K562 (cell line): ENCODE measurements around the gene MED20. TPM values are rescaled to one million over a fixed set of nuclear protein-coding genes. Genes with fewer than 3 reads are reported as not detected.

Experiments
- ATAC-seq: fragments of 200-7000 bp; cut with Tn5 transposase; 3 replicates; pipeline ENCODE4 v1.9.1; 2020; ENCODE audit warnings: moderate library complexity
- BruUV-seq: library from RNA; stranded (reverse); fragments of 400-500 nt; replicated peaks from 2 replicates; lab custom pipeline; 2021; lab: Mats Ljungman, UMichigan
- CTCF ChIA-PET: fragments of 300-600 bp; formaldehyde crosslinking; extraction: SDS; loops from one replicate; lab custom pipeline; 2021; ENCODE audit warnings: low intra/inter-chr PET ratio; lab: Yijun Ruan, JAX
- POLR2A ChIA-PET: fragments of 300-600, 350-650 bp; sonication (Branson Sonifier 250); formaldehyde crosslinking; extraction: SDS; loops from one replicate; lab custom pipeline; 2021; ENCODE audit warnings: antibody characterized with exemption, inconsistent platforms; lab: Yijun Ruan, JAX
- DNase-seq, 4 experiments: peaks; one replicate each; pipeline versions ENCODE4 v3.0.0 to v3.0.0-alpha.2; 2011 to 2018; ENCODE audit warnings: low spot score in 3 of 4, mixed read lengths in 3 of 4; ENCODE audit errors: extremely low read depth in 1 of 4
- FAIRE-seq: peaks from 2 replicates; lab custom pipeline; 2011; peaks lifted over from hg19 to GRCh38; lab: Jason Lieb, UNC
- H2AFZ ChIP-seq: 2 replicates; pipeline ENCODE4 v1.6.0; 2011; ENCODE audit warnings: low read depth, low read length, control low read depth, inconsistent platforms
- H3K27ac ChIP-seq: fragments of 200-600 bp; 3 replicates; pipeline ENCODE4 v1.8.0; 2011; ENCODE audit warnings: low read depth, mild to moderate bottlenecking, control low read depth, inconsistent platforms, low read length, moderate library complexity, mixed read lengths; ENCODE audit errors: extremely low read depth
- H3K27me3 ChIP-seq, 2 experiments: fragments of 300-600 bp in 1 of 2; 2 replicates in 1 of 2; 3 replicates in 1 of 2; pipeline versions ENCODE4 v1.6.0 to v1.8.0; 2011; ENCODE audit warnings: inconsistent platforms in 2 of 2, low read length in 2 of 2, mild to moderate bottlenecking in 1 of 2, mixed read lengths in 1 of 2, moderate library complexity in 1 of 2; ENCODE audit not compliant: control insufficient read depth in 2 of 2, insufficient read depth in 2 of 2
- H3K36me3 ChIP-seq: fragments of 300-600 bp; 3 replicates; pipeline ENCODE4 v1.8.0; 2011; ENCODE audit warnings: mild to moderate bottlenecking, low read length, inconsistent platforms; ENCODE audit not compliant: control insufficient read depth, insufficient read depth
- H3K4me1 ChIP-seq, 2 experiments: fragments of 200-600 bp in 1 of 2; replicated peaks in 1 of 2; 2 replicates in 1 of 2; 3 replicates in 1 of 2; pipeline versions ENCODE4 v1.5.1 to v1.8.0; 2011; ENCODE audit warnings: inconsistent platforms in 2 of 2, low read length in 2 of 2, mild to moderate bottlenecking in 1 of 2, mixed read lengths in 1 of 2, moderate library complexity in 1 of 2; ENCODE audit not compliant: control insufficient read depth in 2 of 2, insufficient read depth in 2 of 2
- H3K4me2 ChIP-seq: 2 replicates; pipeline ENCODE4 v1.6.1; 2011; ENCODE audit warnings: low read length, control low read depth, inconsistent platforms, mixed read lengths; ENCODE audit not compliant: insufficient read depth
- H3K4me3 ChIP-seq: fragments of 200-600 bp; sonication (generic), shearing (Covaris generic); 2 replicates; pipeline ENCODE4 v1.5.1; 2016; ENCODE audit warnings: control low read depth, inconsistent platforms
- H3K79me2 ChIP-seq: fragments of 200-600 bp; 3 replicates; pipeline ENCODE4 v1.8.0; 2011; ENCODE audit warnings: low read length, inconsistent platforms; ENCODE audit not compliant: control insufficient read depth, insufficient read depth
- H3K9ac ChIP-seq, 2 experiments: 2 replicates each; pipeline versions ENCODE4 v1.6.0 to v1.6.1; 2011; ENCODE audit warnings: low read depth in 2 of 2, low read length in 2 of 2, control low read depth in 1 of 2, inconsistent platforms in 1 of 2, mild to moderate bottlenecking in 1 of 2, mixed read lengths in 1 of 2; ENCODE audit not compliant: insufficient read depth in 1 of 2
- H3K9me1 ChIP-seq: one replicate; pipeline ENCODE4 v1.6.0; 2011; ENCODE audit warnings: inconsistent platforms, mild to moderate bottlenecking, low read length, moderate library complexity; ENCODE audit not compliant: control insufficient read depth, insufficient read depth
- H3K9me3 ChIP-seq: replicated peaks from 2 replicates; pipeline ENCODE4 v1.5.1; 2011; ENCODE audit warnings: low read depth, low read length, inconsistent platforms; ENCODE audit not compliant: control insufficient read depth, insufficient read depth
- H4K20me1 ChIP-seq: replicated peaks from 2 replicates; pipeline ENCODE4 v1.6.1; 2011; ENCODE audit warnings: low read length, inconsistent platforms, mixed read lengths; ENCODE audit not compliant: control insufficient read depth, insufficient read depth
- CC2D1A ChIP-seq: fragments of 450-650 bp; IDR thresholded peaks from 2 replicates; pipeline ENCODE4 v1.6.1; 2017; ENCODE audit warnings: mild to moderate bottlenecking
- NFIC ChIP-seq: fragments of 450-650 bp; IDR thresholded peaks from 2 replicates; pipeline ENCODE4 v1.6.1; 2017; ENCODE audit warnings: mild to moderate bottlenecking, inconsistent platforms
- NFIX ChIP-seq: fragments of 250-450 bp; sonication (Bioruptor Pico); IDR thresholded peaks from 2 replicates; pipeline ENCODE4 v1.4.0; 2020; ENCODE audit warnings: low read depth, mild to moderate bottlenecking, moderate library complexity
- POLR2A ChIP-seq: fragments of 450-650 bp; conservative IDR thresholded peaks from 2 replicates; pipeline ENCODE4 v1.6.1; 2016
- POLR2G ChIP-seq: fragments of 200-400 bp; formaldehyde crosslinking; IDR thresholded peaks from 2 replicates; pipeline ENCODE4 v1.6.1; 2017; ENCODE audit warnings: low read depth, mild to moderate bottlenecking, antibody characterized with exemption, low read length, moderate library complexity
- RBFOX2 ChIP-seq: fragments of 200-400 bp; formaldehyde crosslinking; IDR thresholded peaks from 2 replicates; pipeline ENCODE4 v1.6.1; 2017; ENCODE audit warnings: low read depth, mild to moderate bottlenecking, low read length, moderate library complexity
- ZBTB34 ChIP-seq: fragments of 250-450 bp; sonication (Bioruptor Pico); IDR thresholded peaks from 2 replicates; pipeline ENCODE4 v1.8.0; 2021; ENCODE audit warnings: mild to moderate bottlenecking, moderate library complexity
- WGBS: fragments of 100-300 bp; shearing (Covaris generic); methylation state at CpG from one replicate; pipeline ENCODE4 v1.1.6; 2016; ENCODE audit warnings: low coverage, mixed read lengths; ENCODE audit not compliant: insufficient coverage; ENCODE audit errors: missing lambda C conversion rate; 5-methylcytosine and 5-hydroxymethylcytosine counted together
- in situ Hi-C: fragments of 300-500 bp; cut with MboI; formaldehyde crosslinking; loops from 4 replicates; pipeline ENCODE4 v1.15.0; 2018; ENCODE audit warnings: inconsistent platforms, mixed read lengths
- intact Hi-C: fragments of 100-400 bp; cut with micrococcal nuclease; formaldehyde crosslinking; loops from 2 replicates; pipeline ENCODE4 v1.14.2; 2022
- polyA plus RNA-seq, 8 experiments: library from polyadenylated mRNA; depleted of rRNA in 4 of 8; stranded (reverse) in 5 of 8; unstranded in 3 of 8; fragments of >200 nt; fragmentation: Nextera tagmentation in 2 of 8; fragmentation: Illumina TruSeq in 1 of 8; extraction: Ambion mirVana in 2 of 8; extraction: Trizol in 1 of 8; gene quantifications; 2 replicates each; pipeline versions ENCODE4 v1.2.1 to v1.2.3, GENCODE V29; 2011 to 2014; ENCODE audit warnings: inconsistent platforms in 1 of 8, missing spikeins in 1 of 8
- total RNA-seq, 7 experiments: library from RNA; depleted of rRNA in 6 of 7; stranded (reverse); fragments of >200 nt in 6 of 7; fragmentation: Illumina TruSeq in 2 of 7; extraction: Trizol in 2 of 7; gene quantifications; 2 replicates each; pipeline versions ENCODE4 v1.2.1 to v1.2.3, GENCODE V29; 2011 to 2021; ENCODE audit warnings: low replicate concordance in 1 of 7

Gene MED20
- total and polyA plus RNA-seq, 9 of the 15 experiments (the other 6 are each of a cell fraction or from before 2014, with no cell fraction given) = 27.3 to 80.9 (median 46.0) TPM

GRCh38 chr6:41935685-41936072, 14.7 kb upstream of the MED20 start:
- WGBS = 64% methylated on average over 8 of the region's 8 CpGs
- H3K9ac ChIP-seq = peak overlapping the region in 1 of 2 experiments; percentile 72; a peak in 2 of 4 replicates

More at GRCh38 chr6:41935685-41936072, 14.7 kb upstream of the MED20 start:
- ChIA-PET CTCF (interaction anchor here (0.8 to 3.2 kb wide), 3 partner anchors 89 to 135 kb away, joined by 4 to 33 read pairs (median 5); no protein-coding TSS in a partner anchor), POLR2A (interaction anchor here (0.7 to 13.7 kb wide), 11 partner anchors 10 to 155 kb away, joined by 3 to 166 read pairs (median 4); partner anchors contain the start of genes BYSL, MED20, PRICKLE4 and USP49)
- intact Hi-C loops (loop anchor here (1.0 to 10.0 kb wide), 8 partner anchors 14 to 282 kb away; partner anchors contain the start of genes BYSL, GUCA1B, MED20 and MRPS10), in situ Hi-C loops (loop anchor here (5.0 kb wide), 1 partner anchor 107 kb away; no protein-coding TSS in a partner anchor)
- peak; percentile 0; the same call in 1 of the 3 replicates for ATAC-seq
- Histone ChIP-seq H4K20me1 (peaks cover 18% of the 10 kb centered on the region), H3K4me2 (no peak overlapping the region), H3K9me3 (no peaks in the 10 kb centered on the region), H2AFZ (no peak overlapping the region), H3K79me2 (peaks cover 66% of the 10 kb centered on the region), H3K4me3 (no peak overlapping the region), H3K4me1 (peaks cover 53 to 54% of the 10 kb centered on the region in 2 experiments), H3K9me1 (no peaks in the 10 kb centered on the region), H3K27ac (peak overlapping the region; percentile 12; the same call in 1 of the 3 replicates), H3K27me3 (no peaks in the 10 kb centered on the region), H3K36me3 (peaks cover 93% of the 10 kb centered on the region)
- TF ChIP-seq NFIX (CRISPR knock-in tag) (no peak), POLR2G (peak; percentile 78), NFIC (no peak), POLR2A (peak; percentile 5; the same call in 1 of the 2 replicates), RBFOX2 (peak; percentile 76), CC2D1A (no peak), ZBTB34 (CRISPR knock-in tag) (no peak)
- BruUV-seq = no TSS peak
- FAIRE-seq = no peak
- peak in 2 of 4 experiments; percentile 40 to 44 for DNase-seq
